Activated T-helper 17 cell treated with anti-CD3 and anti-CD28 coated beads, Interleukin-2, amount 50 U/mL, for 72 hours (primary cell): ENCODE results near the gene RYR3. TPM values are rescaled to one million over a fixed set of nuclear protein-coding genes. Genes with fewer than 3 reads are reported as not detected.
"Not testable (repeated sequence)": the region's sequence is repeated elsewhere in the genome, so short reads cannot be mapped to it uniquely, and the experiment has no call there.

Experiments used
- ATAC-seq: fragments of 150-1000 bp; cut with Tn5 transposase; replicated peaks from 2 replicates; pipeline ENCODE4 v1.10.0; 2021; ENCODE audit warnings: mild to moderate bottlenecking, moderate library complexity
- H3K27ac Mint-ChIP-seq: one replicate; pipeline ENCODE4 v1.8.0; 2022; ENCODE audit warnings: mixed read lengths
- H3K27me3 Mint-ChIP-seq: one replicate; pipeline ENCODE4 v1.8.0; 2022; ENCODE audit warnings: mixed read lengths
- H3K36me3 Mint-ChIP-seq: one replicate; pipeline ENCODE4 v1.8.0; 2022; ENCODE audit warnings: low read depth, mild to moderate bottlenecking, mixed read lengths
- H3K4me1 Mint-ChIP-seq: one replicate; pipeline ENCODE4 v1.8.0; 2022; ENCODE audit warnings: mixed read lengths
- H3K4me3 Mint-ChIP-seq: one replicate; pipeline ENCODE4 v1.8.0; 2022; ENCODE audit warnings: mild to moderate bottlenecking, mixed read lengths
- H3K9me3 Mint-ChIP-seq: one replicate; pipeline ENCODE4 v1.8.0; 2022; ENCODE audit warnings: mixed read lengths
- total RNA-seq, 2 donors: library from RNA; stranded (reverse); gene quantifications; one replicate each; pipeline ENCODE4 v1.2.3, GENCODE V29; 2022

The RYR3 gene
- total RNA-seq, 2 donors from 2014 or later = not detected

DNA sequence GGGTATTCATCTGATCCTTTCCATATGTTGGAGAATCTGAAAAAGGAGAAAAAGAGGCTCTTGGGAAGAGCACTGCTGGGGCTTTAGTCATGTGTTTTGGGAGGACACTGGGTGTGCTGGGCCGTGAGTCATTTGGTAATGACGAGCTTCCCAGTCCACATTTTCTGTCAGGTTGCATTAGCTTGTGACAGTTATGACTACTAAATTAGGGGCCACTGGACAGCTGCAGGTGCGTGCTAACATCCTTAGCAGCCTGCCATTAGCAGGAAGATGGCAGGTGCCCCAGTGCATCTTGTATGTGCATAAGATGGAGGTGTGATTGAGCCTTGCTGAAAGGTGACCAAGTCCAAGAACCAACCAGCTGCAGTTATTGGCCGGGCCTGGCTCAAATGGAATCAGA, 242.4 kb downstream of the RYR3 start:
- Mint-ChIP-seq H3K36me3 (no peaks in the 10 kb centered on the region), H3K9me3 (no peaks in the 10 kb centered on the region), H3K4me1 (no peaks in the 10 kb centered on the region), H3K27ac (no peak overlapping the region), H3K27me3 (peaks cover 7% of the 10 kb centered on the region), H3K4me3 (no peak overlapping the region)
- ATAC-seq = no peak

DNA sequence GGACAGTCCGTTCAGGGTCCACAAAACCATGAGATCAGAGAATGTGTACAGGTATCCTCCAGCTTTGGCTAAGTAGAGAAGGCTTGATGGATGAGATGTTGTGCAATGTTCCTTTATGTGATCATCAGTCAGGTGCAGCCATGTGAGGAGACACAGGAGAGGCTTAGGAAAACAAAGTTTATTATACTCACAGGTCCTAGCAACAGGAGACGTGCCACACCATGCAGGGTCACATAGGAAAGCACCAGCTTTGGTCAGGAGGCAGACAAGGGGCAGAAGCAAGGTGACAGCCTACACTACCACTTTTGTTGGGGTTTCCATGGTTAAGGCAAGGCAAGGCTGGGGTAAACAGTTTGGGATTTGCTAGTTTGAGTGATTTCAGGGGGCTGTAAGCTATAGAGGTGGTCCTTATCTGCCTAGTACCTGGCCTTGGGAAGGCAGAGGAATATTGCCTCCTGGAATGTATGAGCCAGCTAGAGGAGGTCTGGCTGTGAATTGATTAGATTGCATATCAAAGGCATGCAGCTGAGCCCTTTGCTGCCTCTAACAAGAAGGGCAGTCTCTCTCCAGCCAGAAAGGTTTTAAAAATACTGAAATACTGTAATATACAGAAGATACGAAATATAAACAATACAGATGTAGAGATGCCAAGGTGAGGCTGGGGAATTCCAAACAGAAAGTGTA, 248.6 kb downstream of the RYR3 start:
- H3K27me3 Mint-ChIP-seq = peaks cover 15% of the 10 kb centered on the region

DNA sequence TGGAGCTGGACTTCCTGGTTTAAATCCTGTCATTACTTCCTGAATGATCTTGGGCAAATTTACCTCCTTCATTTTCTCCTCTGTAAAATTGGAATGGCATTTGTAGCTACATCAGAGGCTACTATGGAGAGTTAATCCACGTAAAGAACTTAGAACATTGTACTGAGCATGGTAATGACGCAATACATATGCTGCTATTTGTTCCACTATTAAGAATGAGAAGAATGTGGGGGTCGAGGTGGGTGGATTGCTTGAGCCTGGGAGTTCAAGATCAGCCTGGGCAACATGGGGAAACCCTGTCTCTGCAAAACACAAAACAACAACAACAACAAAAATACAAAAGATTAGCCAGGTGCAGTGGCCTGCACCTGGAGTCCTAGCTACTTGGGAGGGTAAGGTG, 250.6 kb downstream of the RYR3 start:
- Mint-ChIP-seq H3K27ac (no peak overlapping the region), H3K27me3 (peaks cover 15% of the 10 kb centered on the region), H3K4me3 (no peak overlapping the region), H3K9me3 (no peaks in the 10 kb centered on the region), H3K4me1 (no peaks in the 10 kb centered on the region), H3K36me3 (no peaks in the 10 kb centered on the region)
- no peak for ATAC-seq

More for the DNA sequence above, 248.6 kb downstream of the RYR3 start:
- no peak for ATAC-seq
- H3K27ac Mint-ChIP-seq = no peak overlapping the region
- H3K4me3 Mint-ChIP-seq = no peak overlapping the region
- H3K36me3 Mint-ChIP-seq = no peaks in the 10 kb centered on the region
- no peaks in the 10 kb centered on the region for H3K9me3 Mint-ChIP-seq
- no peaks in the 10 kb centered on the region for H3K4me1 Mint-ChIP-seq

DNA sequence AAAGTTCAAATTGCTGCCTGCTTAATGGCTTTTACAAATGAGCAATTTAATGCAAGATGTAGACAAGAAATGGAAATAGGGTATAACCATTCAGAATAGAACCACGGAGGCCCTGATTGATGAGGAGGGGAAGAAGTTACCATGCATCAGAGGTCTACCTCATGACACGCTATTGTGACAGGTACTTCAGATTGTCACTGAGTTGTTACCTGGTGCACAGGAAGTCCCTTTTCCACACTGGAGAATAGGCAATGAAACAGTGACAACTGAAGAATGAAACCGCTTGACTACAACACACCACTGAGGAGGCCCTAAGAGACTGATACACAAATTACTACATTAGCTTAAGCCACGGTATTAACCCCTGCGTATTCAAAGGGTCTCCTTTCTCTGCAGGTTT, 251.2 kb downstream of the RYR3 start:
- no peaks in the 10 kb centered on the region for H3K4me1 Mint-ChIP-seq
- peaks cover 15% of the 10 kb centered on the region for H3K27me3 Mint-ChIP-seq
- H3K36me3 Mint-ChIP-seq = no peaks in the 10 kb centered on the region
- no peak overlapping the region for H3K4me3 Mint-ChIP-seq
- ATAC-seq = no peak
- H3K27ac Mint-ChIP-seq = no peak overlapping the region
- no peaks in the 10 kb centered on the region for H3K9me3 Mint-ChIP-seq

DNA sequence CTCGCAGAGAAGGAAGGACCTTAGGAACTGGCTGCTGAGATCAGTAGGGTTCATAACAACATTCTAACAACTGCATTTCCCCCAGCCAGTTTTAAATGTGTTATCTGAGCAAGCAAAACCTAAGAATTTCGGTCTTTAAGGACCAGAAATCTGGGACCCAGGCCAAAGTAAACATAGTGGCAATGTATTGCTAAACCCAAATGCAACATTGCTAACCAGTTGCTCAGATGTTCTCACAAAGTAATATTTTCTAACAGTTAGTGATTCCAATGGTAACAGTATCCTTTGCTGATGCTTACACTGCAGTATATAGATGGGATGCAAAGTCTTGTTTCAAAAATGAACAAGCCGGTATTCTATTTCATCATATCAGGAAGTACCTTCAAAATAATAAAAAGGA, 254.3 kb downstream of the RYR3 start:
- Mint-ChIP-seq H3K36me3 (no peaks in the 10 kb centered on the region), H3K27me3 (peaks cover 2% of the 10 kb centered on the region), H3K27ac (no peak overlapping the region), H3K4me1 (no peaks in the 10 kb centered on the region), H3K4me3 (no peak overlapping the region), H3K9me3 (no peaks in the 10 kb centered on the region)
- no peak for ATAC-seq

DNA sequence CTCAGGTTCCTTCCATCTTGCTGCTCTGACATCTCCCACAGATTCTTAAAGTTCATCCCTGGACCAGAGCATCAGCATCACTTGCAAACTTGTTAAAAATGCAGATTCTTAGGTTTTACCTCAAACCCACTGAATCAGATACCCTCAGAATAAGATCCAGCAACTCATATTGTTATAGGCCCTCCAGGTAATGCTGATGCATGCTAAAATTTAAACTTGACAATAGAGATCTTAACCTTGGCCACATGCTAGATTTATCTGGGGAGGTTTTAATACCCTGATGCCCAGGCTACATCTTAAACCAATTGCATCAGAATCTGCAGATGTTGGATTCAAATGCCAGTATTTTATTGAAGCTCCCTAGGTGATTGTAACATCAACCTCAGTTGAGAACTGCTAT, 256.9 kb downstream of the RYR3 start:
- Mint-ChIP-seq H3K9me3 (no peaks in the 10 kb centered on the region), H3K27me3 (no peaks in the 10 kb centered on the region), H3K27ac (no peak overlapping the region), H3K36me3 (no peaks in the 10 kb centered on the region), H3K4me3 (no peak overlapping the region), H3K4me1 (no peaks in the 10 kb centered on the region)
- no peak for ATAC-seq

DNA sequence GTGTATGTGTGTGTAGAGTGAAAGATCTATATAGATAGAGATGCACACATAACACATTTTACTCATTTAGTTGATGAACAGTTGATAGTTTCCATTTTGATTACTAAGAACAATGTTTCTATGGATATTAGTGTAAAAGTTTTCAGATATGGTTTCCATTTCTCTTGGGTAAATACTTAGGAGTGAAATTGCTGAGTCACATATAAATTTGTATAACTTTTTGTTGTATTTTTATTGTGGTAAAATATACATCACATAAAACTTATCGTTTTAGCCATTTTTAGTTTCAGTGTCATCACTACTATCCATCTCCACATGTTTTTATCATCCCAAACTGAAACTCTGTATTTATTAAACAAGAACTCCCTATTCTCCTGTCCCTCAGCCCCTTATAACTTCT, 258.3 kb downstream of the RYR3 start:
- no peak overlapping the region for H3K27ac Mint-ChIP-seq
- ATAC-seq = no peak

DNA sequence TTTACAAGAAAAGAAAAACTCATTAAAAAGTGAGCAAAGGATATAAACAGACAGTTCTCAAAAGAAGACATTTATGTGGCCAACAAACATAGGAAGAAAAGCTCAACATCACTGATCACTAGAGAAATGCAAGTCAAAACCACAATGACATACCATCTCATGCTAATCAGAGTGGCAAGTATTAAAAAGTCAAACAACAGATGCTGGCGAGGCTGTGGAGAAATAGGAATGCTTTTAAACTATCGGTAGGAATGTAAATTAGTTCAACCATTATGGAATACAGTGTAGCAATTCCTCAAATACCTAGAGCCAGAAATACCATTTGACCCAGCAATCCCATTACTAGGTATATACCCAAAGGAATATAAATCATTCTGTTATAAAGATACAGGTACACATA, 267.1 kb downstream of the RYR3 start:
- not testable (repeated sequence) for H3K27me3 Mint-ChIP-seq, H3K4me1 Mint-ChIP-seq, H3K9me3 Mint-ChIP-seq, H3K36me3 Mint-ChIP-seq, ATAC-seq, H3K27ac Mint-ChIP-seq, H3K4me3 Mint-ChIP-seq

More for the DNA sequence above, 258.3 kb downstream of the RYR3 start:
- Mint-ChIP-seq H3K27me3 (peaks cover 3% of the 10 kb centered on the region), H3K9me3 (no peaks in the 10 kb centered on the region), H3K36me3 (no peaks in the 10 kb centered on the region), H3K4me3 (no peak overlapping the region), H3K4me1 (no peaks in the 10 kb centered on the region)

DNA sequence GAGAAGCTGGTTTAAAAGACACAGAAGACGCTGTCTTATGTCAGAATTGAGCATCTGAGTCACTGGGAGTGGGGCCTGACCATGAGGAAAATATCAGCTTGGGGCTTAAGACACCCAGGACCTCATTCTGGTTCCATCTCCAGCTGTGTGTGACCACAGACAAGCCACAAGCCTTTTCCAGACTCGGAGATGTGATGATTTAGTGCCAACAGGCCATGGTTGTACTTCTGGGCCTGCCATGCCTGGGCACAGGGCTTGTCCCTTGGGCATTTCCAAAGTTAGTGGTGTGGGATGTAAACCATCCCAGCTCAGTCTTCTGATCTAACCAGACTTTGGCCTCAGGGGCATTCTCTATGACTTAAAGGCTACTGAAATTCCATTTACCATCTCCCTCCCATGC, 269.8 kb downstream of the RYR3 start:
- Mint-ChIP-seq H3K4me1 (no peaks in the 10 kb centered on the region), H3K9me3 (peaks cover 4% of the 10 kb centered on the region), H3K4me3 (no peak overlapping the region), H3K27ac (no peak overlapping the region), H3K27me3 (peaks cover under 1% of the 10 kb centered on the region), H3K36me3 (no peaks in the 10 kb centered on the region)
- no peak for ATAC-seq

DNA sequence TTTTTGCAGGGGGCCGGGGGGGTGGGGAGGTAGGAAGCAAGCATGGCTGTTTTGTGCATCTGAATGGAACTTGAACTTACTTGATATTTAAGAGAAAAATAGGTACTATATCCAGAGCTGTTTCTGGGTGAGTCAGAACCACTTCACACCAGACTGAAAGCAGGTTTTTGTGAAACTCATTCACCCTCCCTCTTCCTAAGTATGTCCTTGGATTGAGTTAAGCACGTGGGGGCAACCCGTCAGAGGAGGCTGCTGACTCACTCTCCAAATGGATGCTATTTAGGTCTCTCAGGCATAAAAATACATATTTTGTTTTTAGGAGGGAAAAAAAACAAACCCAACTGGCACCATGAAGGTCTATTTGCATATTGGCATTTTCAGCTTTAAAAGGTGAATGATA, 270.3 kb downstream of the RYR3 start:
- Mint-ChIP-seq H3K4me1 (no peaks in the 10 kb centered on the region), H3K27me3 (no peaks in the 10 kb centered on the region), H3K27ac (no peak overlapping the region), H3K9me3 (peaks cover 4% of the 10 kb centered on the region), H3K4me3 (no peak overlapping the region), H3K36me3 (no peaks in the 10 kb centered on the region)
- no peak for ATAC-seq

DNA sequence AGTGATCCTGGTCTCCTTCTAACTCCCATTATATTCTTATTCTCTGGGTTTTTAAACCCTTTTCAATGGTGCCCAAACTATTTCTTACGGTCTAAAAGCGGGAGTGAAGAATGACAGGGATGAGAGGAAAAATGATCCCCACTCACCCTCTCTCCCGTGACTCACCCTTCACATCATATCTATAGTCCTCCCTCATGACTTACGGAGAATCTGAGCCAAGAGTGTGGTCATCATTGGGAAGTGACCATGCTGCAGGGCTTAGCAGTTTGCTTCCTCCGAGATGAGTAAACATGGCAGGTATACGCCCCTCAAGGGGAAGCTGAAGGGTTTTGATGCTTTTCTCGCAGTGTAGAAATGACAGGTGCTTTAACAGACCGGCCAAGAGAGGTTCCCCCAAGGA, 274.0 kb downstream of the RYR3 start:
- Mint-ChIP-seq H3K4me1 (no peaks in the 10 kb centered on the region), H3K4me3 (no peak overlapping the region), H3K27me3 (peaks cover 2% of the 10 kb centered on the region), H3K9me3 (no peaks in the 10 kb centered on the region), H3K27ac (no peak overlapping the region), H3K36me3 (no peaks in the 10 kb centered on the region)
- ATAC-seq = no peak

DNA sequence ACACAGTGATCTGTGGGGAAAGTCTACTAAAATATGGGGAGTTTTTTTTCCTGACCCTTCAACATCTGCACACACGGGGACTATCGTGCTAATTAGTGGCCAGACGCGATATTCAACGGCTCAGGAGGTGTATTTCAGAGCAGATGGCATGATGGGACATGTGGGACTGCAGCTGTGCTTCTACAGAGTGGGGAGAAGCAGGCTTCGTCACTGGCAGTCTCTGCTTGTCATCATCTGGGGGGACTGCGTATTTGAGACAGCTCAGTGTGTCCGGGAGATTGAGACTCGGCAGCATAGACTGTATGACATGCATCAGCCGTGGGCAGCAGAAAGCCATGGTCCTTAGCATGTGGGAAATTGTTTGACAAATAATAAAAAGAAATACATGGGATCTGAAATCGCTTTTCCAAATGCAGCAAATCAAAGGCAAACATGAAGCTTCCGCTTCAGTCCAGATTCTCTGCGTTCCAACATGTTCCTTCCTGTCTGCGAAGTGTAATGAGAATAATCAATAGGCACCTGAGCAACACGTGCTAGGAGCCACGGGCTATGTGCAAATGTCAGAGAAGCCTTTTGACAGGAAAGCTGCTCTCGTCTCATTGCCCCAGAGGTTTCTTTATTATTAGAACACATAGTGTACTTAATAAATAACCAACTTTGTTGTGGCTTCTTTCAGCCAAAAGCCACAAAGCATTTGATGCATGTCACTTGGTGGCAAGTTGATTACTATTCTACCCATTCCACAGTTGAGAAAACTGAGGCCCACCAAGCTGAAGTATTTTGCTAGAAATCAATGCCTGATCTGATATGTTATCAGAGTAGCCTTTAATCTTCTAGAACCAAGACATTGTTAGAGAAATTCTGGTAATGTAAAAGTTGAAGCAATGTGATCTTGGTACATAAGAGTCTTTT, 276.3 kb downstream of the RYR3 start:
- H3K4me1 Mint-ChIP-seq = no peaks in the 10 kb centered on the region
- no peaks in the 10 kb centered on the region for H3K36me3 Mint-ChIP-seq
- peaks cover 9% of the 10 kb centered on the region for H3K27me3 Mint-ChIP-seq
- H3K4me3 Mint-ChIP-seq = no peak overlapping the region
- no peaks in the 10 kb centered on the region for H3K9me3 Mint-ChIP-seq
- ATAC-seq = no peak
- no peak overlapping the region for H3K27ac Mint-ChIP-seq

DNA sequence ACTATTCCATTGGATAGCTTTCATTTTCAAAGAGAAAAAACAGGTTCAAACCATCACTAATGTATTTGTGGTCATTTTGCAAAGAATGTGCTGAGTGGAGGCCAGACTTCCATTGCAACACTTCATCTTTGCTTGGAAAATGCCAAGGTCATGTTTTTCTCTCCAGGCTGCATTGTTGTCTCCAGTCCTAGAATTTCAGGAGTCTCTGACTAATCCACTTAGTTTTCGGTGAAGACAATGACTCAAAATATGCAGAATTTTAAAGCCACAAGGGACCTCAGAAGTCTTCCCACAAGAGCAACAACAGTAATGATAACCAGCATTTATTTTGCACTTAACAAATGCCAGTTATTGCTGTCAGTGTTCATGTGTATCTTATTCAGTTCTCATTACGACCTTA, 277.0 kb downstream of the RYR3 start:
- Mint-ChIP-seq H3K4me1 (no peaks in the 10 kb centered on the region), H3K4me3 (no peak overlapping the region), H3K36me3 (no peaks in the 10 kb centered on the region), H3K27me3 (peaks cover 15% of the 10 kb centered on the region), H3K27ac (no peak overlapping the region), H3K9me3 (no peaks in the 10 kb centered on the region)
- no peak for ATAC-seq

DNA sequence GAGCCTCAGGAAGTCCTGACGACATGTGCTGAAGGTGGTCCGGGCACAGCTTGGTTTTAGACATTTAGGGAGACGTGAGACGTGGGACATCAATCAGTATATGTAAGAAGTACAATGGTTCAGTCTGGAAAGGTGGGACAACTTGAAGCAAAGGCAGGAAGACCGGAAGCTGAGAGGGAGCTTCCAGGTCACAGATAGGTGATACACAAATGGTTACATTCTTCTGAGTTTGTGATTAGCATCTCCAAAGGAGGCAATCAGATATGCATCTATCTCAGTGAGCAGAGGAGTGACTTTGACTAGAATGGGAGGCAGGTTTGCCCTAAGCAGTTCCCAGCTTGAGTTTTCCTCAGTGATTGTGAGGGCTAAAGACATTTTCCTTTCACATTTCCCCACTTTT, 282.1 kb downstream of the RYR3 start:
- Mint-ChIP-seq H3K9me3 (no peaks in the 10 kb centered on the region), H3K4me1 (no peaks in the 10 kb centered on the region), H3K27me3 (peaks cover 17% of the 10 kb centered on the region), H3K27ac (no peak overlapping the region), H3K4me3 (no peak overlapping the region), H3K36me3 (no peaks in the 10 kb centered on the region)
- ATAC-seq = no peak

DNA sequence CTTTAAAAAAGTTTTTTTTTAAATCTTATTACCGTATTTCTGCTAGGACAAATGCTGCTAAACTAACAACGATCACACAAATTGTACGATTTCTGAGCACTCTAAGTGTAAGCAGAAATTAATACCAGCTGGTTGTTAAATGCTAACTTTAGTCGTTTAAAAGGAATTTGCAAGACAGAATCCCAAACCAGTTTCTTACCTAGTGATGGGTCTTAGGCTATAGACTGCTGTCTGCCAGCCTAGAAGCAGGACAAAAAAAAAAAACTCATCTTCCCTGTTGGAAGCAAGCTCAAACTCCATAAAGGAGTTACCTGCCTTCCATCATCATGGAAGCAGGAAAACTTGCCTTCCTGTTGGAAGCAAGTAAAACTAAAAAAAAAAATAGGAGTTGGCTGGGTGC, 287.6 kb downstream of the RYR3 start:
- not testable (repeated sequence) for H3K9me3 Mint-ChIP-seq, ATAC-seq, H3K4me3 Mint-ChIP-seq, H3K4me1 Mint-ChIP-seq, H3K36me3 Mint-ChIP-seq, H3K27me3 Mint-ChIP-seq, H3K27ac Mint-ChIP-seq
